HG03066 (cell line): ENCODE data around the gene SUPT3H.
"Not testable (repeated sequence)": the region's sequence is repeated elsewhere in the genome, so short reads cannot be mapped to it uniquely, and the experiment has no call there.

Source experiments
- ATAC-seq: cut with Tn5 transposase; IDR thresholded peaks from one replicate; pipeline ENCODE4 v1.9.1; 2021; ENCODE audit warnings: low read depth; ENCODE audit not compliant: unreplicated experiment

The SUPT3H gene

DNA sequence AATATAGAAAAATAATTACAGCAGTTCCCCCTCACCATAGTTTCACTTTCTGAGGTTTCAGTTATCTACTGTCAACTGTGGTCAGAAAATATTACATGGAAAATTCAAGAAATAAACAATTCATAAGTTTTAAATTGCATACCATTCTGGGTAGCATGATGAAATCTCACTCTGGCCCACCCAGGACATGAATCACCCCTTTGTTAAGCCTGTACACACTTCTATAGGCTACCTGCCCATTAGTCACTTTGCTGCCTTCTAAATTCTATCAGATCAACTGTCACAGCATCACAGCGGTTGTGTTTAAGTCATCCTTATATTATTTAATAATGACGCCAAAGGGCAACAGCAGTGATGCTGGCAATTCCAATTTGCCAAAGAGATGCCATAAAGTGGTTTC is 189.9 kb downstream of the SUPT3H start:
- ATAC-seq, result no peak

DNA sequence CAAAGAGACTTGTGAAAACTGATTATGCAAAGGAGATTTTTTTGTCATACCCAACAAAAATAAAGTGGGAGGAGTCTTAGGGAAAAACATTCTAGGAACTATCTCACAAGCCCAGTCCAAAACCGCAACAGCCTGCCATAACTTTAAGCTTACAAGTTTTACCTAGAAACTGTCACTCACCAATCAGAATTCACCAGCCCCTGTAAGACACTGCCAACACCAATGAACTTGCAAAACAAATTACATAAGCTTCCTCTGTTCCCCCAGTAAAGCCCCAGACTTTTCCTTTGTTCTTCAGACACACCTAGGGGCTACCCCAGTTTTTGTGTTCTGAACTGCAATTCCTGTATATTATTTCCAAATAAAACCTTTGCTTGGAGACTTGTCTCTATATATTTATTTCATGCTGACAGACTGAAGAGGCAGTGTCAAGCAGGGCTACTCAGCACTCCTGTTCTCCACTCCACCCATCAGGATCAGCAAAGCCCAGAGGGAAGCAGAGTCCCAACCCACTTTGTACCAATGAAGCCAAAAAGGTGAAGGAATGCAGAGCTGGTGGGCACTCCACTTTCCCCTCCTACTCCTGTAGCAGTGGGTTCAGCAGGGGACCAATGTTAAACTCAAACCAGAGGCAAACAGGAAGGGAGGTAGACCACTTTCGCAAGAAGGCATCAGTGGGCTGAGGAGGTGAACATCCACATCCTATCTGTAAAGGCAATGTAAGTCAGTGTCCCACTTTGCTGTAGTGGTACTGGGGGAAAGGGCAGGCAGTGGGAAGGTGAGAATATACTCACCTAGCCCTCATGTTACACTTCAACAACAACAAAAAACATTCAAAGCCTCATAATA is 192.1 kb downstream of the SUPT3H start:
- no peak for ATAC-seq

DNA sequence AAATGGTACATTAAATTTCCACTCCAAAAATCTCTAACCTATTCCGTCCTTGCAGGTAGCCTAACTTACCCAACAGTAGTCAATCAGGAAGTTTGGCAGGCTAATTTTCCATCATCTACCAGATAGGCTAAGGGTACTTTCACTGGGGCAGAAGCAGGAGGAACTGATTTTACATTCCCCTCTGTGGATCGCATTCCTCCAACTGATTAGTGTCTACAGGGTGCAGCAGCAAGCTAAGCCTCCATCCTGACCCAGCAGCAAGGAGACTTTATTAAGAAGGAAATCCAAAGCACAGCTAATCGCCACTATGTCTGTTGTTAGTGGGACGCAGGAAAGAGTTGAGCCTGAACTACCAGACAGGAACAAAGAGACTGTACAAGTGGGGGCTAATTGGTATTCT is 192.8 kb downstream of the SUPT3H start:
- no peak for ATAC-seq

DNA sequence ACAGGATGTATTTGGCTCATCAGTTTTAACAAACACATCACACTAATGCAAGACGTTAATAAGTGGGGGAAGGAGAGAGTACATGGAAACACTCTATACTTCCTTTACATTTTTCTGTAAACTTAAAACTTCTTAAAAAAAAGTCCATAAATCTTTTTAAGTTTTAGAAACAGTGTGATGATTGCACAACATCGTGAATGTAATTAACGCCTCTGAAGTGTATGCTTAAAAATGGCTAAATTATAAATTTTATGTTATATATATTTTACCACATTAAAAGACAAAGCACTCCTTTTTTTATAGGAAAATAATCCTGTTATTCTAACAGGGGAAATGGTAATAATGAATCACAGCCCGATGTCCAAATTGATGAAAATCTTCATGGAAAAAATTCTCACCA is 193.7 kb downstream of the SUPT3H start:
- ATAC-seq, result no peak

DNA sequence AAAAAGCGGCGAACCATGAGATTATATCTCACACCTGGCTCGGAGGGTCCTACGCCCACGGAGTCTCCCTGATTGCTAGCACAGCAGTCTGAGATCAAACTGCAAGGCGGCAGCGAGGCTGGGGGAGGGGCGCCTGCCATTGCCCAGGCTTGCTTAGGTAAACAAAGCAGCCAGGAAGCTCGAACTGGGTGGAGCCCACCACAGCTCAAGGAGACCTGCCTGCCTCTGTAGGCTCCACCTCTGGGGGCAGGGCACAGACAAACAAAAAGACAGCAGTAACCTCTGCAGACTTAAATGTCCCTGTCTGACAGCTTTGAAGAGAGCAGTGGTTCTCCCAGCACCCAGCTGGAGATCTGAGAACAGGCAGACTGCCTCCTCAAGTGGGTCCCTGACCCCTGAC is 201.4 kb downstream of the SUPT3H start:
- not testable (repeated sequence) for ATAC-seq

DNA sequence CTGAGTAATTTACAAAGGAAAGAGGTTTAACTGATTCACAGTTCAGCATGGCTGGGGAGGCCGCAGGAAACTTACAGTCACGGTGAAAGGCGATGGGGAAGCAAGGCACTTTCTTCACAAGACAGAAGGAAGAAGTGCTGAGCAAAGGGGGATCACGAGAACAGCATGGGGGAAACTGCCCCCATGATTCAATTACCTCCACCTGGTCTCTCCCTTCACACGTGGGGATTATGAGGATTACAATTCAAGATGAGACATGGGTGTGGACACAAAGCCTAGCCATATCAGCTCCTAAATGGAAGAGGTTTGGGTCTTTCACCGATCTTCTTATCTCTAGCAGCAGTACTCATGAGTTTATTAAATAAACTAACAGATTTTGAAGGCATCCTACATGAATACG is 202.5 kb downstream of the SUPT3H start:
- ATAC-seq, result no peak

DNA sequence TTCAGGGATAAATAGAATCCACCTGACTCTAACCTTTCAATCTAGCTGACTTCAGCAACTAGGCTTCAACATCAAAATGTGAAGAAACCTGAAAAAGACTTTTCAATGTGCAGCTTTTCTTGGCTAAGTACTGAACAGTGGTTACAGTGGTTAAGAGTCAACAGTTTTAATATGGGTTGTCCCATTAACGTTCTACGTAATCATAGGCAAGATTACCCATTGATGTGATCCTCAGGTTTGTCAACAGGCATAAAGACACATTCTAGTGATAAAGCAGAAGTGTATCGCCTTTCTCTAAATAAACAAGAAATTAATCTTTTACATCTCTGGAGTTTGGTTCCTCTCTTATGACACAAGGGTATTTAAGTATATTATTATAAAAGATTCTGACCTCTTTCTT is 203.7 kb downstream of the SUPT3H start:
- ATAC-seq, result no peak

DNA sequence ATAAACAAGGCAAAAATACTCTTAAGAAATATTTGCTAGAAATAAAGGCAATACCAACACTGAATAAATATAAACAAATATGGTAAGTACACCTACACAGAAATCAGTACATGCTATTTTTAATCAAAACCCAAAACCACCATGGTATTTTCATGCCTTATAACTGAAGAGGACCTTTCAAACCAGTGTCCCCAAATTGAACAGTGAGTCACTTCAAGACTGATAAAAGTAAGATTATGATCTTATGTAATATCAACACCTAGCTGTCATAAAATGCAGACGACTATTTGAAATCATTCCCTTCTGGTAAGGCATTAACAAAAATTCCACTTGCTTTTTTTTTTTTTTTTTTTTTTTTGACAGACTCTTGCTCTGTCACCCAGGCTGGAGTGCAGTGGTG is 206.4 kb downstream of the SUPT3H start:
- ATAC-seq, result no peak

DNA sequence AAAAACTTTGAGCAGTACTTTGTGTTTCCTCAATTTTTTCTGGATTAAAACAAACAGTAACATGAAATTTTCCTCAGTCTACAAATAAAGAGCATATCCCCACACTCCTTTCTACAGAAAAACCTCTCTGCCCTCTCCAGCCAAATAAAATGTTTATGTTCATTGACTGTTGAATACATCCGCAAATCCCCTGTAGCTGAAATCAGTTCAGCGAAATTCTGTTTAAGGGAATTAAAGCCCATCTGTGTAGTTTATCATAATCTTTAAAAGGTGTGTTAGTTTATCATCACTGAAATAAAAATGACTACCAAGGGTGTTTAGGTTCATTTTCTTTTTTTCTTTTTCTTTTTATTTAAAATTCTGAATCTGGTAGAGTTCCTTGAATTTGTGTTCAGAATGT is 207.4 kb downstream of the SUPT3H start:
- ATAC-seq, result no peak

DNA sequence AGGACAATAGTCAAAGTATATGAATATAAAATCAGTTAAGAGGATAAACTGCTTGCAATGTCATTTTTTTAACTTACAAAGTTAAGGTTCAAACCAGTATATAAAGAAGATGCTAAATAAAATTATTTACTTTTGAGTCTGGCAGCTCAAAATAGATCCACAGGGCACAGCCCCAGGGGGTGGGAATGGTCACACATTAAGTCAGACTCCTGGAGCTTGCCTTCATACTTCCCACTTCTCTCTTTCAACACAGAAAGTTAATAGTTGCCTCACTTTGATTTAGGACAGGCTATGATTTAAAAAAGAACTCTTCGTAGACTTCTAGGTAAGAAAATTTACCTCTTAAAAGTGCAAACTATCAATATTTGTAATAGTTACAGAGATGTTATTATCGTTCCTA is 207.9 kb downstream of the SUPT3H start:
- no peak for ATAC-seq

DNA sequence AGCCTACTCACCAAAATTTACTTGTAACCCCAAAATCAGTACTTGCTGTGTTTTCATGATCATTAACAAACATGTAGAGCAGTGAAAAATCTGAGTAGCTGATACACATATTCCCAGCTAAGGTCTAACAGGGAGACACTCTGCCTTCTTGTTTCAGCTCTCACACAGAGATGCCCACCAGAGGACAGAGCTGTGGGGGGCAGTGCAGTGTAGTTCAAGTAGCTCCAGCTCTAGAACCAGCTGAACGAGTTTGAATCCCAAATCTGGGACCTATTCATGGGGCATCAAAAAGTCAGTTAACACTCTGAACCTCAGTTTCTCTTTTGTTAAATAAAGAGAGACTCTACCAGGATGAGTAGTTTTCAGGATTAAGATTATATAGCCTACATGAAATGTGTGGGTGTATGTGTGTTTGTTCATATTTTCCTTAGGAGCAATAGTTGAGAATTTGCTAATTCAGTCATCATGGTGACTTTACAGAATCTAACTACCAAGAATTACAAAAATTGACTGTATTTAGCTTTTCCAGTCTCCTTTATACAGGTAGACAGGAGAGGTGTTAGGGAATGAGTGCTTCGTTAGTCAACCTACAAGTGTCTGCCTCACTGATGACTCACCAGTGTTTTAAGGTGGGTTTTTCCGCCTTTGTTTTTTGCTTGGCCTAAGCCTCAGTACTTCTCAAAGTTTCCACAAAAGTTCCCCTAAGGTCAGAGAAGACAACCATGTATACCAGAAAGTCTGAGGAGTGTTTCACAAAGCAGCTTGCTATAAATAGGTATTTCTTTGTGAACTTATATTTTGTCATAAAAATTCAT is 213.6 kb downstream of the SUPT3H start:
- ATAC-seq, result no peak

DNA sequence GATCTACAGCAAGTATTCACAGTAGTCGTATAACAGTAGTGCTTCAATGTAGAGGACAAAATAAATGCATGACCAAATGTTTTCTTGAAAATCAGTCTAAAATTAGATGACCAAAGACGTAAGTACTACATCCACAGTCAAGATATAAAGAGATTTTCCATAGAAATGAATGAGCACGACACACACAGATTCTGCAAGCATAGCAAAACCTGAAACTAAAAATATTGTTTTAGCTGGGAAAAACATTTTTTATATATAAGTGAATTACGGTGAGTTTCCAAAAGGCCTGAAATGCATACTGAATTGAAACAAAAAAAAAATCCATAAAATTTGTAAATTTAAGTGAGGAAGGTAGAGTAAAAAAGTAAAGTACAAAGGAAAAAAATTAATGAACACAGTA is 217.4 kb downstream of the SUPT3H start:
- no peak for ATAC-seq

DNA sequence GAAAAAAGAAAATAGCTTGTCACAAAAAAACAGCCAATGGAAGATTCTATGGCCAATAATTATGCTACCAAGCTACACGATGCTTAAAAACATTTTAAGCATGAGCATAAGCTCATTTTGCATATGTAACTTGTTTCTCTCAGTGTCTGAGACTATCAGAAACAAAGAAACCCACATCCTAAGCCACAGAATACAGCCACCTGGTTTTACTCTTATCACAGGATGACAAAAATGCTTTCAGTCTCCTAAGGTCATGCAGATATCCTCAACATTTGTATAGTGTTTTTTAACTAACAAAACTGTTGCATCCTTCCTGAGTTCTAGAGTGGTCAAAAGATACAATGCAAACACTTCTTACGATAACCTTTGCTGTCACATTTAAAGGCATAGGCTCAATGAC is 221.7 kb downstream of the SUPT3H start:
- peak; percentile 99 for ATAC-seq

DNA sequence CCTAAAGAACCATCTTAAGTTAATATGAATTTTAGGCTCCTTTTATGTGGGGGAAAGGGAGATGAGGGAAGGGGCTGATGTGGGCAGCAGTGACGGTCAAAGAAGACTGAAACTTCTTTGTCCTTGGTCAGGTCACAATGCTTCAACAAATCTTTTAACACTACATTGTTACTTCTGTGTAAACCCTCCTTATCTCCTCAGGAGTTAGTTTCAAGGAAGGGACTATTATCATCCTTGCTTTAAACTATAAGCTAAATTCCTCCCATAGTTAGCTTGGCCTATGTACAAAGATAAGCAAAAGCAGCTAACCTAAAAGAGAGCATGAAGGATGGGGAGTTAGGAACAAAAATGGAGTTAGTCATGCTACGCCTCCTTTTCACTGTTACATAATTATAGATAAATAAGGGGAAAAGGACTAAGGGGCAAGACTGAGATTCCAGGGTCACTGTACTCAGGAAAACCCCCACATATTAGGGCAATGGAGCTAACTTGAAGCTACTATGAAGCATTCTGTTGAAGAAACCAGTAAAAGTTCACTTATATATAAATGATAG is 222.3 kb downstream of the SUPT3H start:
- no peak for ATAC-seq

DNA sequence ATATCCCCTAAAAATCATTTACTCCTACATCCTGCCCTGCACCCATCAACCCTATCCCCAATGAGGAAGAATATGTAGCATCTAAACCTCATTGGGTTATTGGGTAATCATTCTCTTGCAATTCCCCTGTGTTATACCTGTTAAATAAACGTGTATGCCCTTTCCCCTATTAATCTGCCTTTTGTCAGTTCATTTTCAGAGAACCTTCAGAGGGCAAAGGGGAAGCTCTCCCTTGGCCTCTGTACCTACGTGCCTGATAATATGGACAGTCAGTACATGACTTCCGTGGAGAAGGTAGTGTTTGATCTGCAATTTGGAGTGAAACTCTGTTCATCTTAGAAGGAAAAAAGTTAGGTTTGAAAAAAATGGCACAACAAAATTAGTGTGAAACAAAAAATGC is 223.1 kb downstream of the SUPT3H start:
- ATAC-seq, result no peak

DNA sequence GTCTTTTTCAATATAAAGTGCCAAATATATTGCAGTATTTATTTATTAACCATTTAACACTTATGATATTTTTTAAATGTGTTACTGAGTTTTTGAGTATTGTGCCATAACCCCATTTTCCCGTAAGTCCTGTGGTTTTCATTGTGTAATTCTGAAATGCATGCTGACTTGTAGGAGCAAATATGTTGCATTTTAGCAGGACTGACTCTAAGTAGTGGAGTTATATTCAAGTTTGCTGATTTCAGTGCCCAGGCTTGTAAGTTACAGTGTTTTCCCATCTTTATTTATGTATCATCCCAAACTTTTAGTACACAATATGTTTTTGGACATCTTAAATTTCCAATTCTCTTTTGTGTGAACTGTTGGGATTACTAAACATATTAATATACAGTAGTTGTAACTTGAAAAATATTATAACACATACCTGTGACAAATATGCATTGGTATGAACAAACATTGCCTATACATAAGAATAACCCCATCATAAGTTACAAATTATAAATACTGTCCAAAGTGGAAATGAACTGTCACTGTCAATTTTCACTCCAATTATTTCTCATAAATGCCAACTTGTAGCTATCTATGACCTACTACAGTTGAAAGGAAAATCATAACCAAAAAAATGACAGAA is 228.9 kb downstream of the SUPT3H start:
- ATAC-seq, result no peak

DNA sequence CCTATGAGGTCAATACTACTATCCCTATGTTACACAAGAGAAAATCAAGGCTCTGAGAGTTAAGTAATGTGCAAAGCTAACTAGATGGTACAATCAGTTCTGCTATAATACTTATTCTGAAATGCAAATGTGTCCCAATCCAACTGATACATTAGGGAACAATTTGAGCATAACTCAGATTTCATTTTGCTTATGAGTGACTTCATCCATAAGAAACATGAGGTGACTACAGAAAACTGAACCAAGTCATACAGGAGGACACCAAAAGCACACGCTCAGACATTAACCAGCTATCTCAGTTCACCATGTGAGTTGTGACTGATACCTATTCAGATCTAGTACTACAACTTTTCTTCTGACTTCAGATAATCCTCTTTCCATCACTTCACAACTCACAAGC is 229.5 kb downstream of the SUPT3H start:
- no peak for ATAC-seq

DNA sequence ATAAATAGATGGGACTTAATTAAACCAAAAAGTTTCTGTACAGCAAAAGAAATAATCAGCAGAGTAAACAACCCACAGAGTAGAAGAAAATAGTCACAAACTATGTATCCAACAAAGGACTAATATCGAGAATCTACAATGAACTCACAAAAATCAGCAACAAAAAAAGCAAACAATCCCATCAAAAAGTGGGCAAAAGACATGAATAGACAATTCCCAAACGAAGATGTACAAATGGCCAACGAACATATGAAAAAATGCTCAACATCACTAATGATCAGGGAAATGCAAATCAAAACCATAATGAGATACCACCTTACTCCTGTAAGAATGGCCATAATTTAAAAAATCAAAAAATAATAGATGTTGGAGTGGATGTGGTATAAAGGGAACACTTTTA is 232.1 kb downstream of the SUPT3H start:
- ATAC-seq, result not testable (repeated sequence)

DNA sequence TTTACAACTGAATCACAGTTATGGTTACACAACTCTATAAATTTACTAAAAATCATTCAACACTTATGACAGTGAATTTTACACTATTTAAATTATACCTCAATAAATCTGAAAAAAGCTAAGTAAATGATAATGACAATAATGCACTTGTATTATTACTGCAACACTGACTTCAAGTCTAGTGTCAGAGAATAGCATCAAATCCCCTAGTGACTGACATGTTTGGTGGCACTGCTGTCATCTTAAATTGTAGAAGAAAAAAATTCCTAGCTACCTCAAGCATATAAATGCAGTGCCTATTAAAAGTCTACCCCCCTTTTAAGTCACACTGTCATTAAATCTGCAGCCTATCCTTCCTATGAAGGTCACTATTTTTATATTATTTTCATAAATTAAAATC is 239.0 kb downstream of the SUPT3H start:
- ATAC-seq, result no peak

DNA sequence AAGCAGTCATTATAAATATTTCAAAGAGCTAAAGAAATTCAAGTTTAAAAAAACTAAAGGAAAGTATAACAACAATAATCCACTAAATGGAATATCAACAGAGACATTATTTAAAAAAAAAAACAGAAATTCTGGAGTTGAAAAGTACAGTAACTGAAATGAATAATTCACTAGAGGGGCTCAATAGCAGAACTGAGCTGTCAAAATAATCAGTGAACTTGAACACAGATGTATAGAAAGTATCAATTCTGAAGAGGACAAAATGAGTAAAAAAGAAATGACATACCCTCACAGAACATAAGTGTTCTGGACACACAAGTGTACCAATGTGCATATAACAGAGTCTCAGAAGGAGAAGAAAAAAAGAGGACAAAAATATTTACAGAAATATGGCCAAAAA is 241.2 kb downstream of the SUPT3H start:
- ATAC-seq, result no peak

DNA sequence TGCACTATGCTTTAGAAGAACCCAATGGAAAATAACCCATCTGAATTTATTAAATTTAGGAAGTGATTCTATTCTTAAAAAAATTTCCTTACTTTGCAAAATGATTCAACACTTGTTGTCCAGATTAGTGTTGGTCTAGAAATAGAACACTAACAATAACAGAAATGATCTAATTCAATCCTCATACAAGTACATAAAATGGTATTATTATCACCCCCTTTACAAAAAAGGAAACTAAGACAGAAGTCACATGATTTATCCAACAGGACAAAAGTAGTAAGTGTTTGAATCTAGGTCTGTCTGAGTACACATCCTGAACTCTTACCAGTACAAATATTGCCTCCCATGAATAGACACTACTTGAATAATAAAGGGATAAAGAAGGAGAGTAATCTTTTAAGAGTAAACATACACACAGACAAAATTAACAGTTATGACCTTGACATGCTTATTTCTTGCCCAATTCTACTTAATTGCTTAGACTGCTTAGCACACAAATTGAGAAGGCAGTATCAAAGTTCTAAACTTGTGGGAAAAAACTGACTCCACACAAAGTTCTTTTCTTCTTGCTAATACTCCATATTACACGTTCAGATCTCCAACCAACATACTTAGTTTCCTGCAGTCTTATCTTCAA is 245.0 kb downstream of the SUPT3H start:
- ATAC-seq, result no peak
